ENCODE results near the gene TNFRSF25.
"Not testable (repeated sequence)": the region's sequence is repeated elsewhere in the genome, so short reads cannot be mapped to it uniquely, and the experiment has no call there.

TNFRSF25 gene

DNA sequence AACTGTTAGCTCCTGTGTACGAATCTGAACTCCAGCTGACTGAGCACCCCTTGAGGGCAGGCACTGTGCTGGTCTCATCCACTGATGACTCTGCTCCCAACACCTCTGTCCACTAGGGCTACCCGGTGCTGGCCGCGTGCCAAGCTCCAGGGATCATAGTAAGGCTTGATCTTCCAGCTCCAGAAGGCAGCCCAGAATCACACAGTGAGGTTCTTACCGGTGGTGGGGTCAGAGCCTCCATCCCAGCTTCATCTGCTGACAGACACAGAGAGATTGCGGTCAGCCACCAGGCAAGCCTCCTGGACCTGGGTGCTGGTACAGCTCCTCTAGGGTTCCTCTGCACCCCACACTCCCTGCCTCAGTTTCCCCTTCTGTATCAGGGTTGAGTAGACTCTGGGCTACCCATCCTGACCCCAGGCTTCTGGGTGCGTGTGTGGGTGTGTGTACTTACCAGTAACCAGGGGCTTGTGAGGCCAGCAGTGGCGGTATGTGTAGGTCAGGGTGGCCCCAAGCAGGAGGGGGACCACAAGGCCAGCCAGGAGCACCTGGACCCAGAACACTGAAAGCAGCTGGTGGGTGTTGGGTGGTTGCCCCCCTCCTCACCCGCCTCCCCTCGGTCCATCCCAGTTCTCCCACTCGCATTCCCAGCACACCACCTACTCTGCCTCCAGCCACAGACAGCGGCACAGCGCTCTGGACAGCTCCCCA, 3.4 kb downstream of the TNFRSF25 start:
- DNase-seq (ENCODE audit: insufficient read length) (no peak), FAIRE-seq (no peak)
- no peak for TF ChIP-seq TAF1 (IDR thresholded peaks at IDR 0.05; ENCODE audit: borderline replicate concordance, low read depth, low read length)

DNA sequence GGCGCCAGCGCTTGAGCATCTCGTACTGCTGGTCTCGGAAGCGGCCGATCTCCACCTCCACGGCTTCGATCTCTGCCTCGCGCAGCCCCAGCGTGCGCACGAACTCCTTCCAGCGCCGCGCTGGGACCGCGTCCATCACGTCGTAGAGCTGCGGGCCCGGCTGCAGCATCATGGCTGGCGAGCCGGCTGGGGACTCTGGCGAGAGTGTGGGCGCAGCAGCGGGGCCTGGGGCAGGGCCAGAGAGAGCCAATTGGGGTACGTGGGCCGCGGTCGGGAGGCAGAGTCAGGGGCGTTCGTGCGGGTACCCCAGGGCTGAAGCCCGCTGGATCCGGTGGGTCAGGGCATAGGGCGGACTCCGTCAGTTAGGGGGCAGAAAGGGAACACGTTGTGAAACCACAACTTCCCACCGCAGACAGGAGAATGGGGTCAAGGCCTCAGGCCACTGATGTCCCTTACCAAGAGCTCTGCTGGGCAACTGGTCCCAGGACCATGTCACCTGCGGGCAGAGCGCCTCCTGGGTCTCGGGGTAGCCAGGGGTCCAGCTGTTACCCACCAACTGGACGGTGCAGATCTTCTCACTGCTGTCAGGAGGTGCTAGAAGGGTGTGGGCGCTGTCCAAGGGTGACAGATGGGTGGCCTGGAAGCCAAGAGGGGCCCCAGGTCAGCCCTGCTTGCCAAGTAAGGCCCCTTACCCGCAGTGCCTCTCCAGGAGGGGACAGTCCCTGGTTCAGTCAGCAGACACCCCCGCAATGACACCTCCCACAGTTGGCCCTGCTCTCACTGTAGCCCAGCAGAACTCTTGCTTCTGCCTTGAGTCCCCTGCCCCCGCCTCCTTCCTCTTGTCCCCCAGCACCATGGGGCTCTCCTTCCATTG, 4.2 kb downstream of the TNFRSF25 start:
- no peak for DNase-seq (ENCODE audit: insufficient read length)
- no peak for FAIRE-seq
- TF ChIP-seq TAF1 (IDR thresholded peaks at IDR 0.05; ENCODE audit: borderline replicate concordance, low read depth, low read length) (no peak), POLR2A (IDR thresholded peaks at IDR 0.05; ENCODE audit: low read depth, low read length) (no peak), POLR2AphosphoS5 (IDR thresholded peaks at IDR 0.05; ENCODE audit: low read depth, low read length) (no peak)

DNA sequence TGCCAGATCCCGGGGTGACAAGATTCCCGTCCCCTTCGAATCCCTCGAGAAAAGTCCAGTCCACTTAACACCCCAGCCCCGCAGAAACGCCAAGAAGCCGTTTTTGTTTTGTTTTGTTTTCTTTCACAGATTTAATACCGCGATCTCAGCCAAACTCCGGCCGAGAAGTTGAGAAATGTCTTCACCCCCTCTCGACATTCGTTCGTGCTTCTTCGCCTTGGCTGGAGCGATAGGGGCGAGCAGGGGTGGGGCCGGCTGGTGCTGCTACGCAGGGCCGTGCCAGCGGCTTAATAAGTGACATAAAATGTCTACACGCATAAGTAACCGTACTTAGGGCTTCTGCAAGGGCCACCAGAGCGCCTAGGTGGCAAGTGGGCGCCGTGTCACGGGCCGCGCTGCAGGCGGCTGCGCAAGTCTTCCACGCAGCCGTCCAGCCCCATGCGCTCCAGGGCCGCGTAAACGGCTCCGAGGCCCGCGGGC, 4.9 kb downstream of the TNFRSF25 start:
- FAIRE-seq (no peak), DNase-seq (ENCODE audit: insufficient read length) (no peak)
- TF ChIP-seq POLR2AphosphoS5 (IDR thresholded peaks at IDR 0.05; ENCODE audit: low read depth, low read length) (no peak), TAF1 (IDR thresholded peaks at IDR 0.05; ENCODE audit: borderline replicate concordance, low read depth, low read length) (no peak), POLR2A (IDR thresholded peaks at IDR 0.05; ENCODE audit: low read depth, low read length) (no peak)

DNA sequence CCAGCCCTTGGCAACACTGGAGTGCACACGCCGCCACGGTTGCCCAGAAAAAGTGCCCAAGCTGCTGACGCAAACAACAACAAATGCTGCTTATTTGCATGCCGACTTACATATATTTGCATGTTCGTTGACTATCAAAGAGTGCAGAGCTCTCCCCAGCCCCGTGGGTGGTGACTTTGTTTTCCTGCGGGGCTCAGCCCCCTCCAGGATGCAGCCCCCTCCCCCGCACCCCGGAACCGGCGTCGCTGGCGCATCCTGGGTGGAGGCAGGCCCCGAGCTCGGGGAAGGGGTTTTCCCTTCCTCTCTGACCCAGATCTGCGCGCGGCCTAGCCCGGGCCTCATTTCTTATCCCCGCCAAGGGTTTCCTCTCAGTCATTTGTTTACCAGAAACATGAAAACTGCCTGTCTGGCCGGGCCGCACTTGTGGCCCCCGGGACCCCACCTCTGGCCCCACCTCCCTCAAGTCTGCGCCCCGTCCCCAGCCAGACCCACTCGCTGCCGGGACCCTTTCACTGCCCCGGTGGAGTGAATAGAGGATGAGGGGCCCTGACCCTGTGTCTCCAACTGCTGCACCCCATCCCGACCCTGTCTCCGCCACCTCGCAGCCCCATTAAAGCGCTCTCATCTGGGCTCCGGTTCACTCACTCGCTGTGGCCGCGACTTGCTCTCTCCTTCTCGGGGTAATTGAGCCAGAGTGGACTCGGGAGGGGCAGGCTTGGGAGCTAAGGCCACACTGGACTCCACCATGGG, 5.5 kb downstream of the TNFRSF25 start:
- TF ChIP-seq POLR2AphosphoS5 (IDR thresholded peaks at IDR 0.05; ENCODE audit: low read depth, low read length) (no peak), TAF1 (IDR thresholded peaks at IDR 0.05; ENCODE audit: borderline replicate concordance, low read depth, low read length) (no peak), POLR2A (IDR thresholded peaks at IDR 0.05; ENCODE audit: low read depth, low read length) (no peak)
- FAIRE-seq, result no peak
- peak; percentile 63 for DNase-seq (ENCODE audit: insufficient read length)

DNA sequence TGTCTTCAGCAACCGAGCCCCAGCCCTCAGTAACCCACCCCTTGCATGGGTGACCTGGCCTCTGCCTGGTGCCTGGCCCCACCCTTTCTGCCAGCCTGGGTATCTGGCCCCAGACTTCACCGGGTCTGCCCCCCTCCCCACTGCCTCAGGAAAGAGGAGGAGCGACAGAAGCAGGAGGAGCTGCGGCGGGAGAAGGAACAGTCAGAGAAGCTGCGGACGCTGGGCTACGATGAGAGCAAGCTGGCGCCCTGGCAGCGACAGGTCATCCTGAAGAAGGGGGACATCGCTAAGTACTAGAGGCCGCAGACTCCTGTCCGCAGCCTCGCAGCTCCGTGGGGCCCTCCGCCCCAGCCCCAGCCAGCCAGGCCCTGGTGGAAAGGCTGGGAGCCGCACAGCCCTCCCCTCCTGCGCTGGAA, 6.1 kb downstream of the TNFRSF25 start:
- TF ChIP-seq TAF1 (IDR thresholded peaks at IDR 0.05; ENCODE audit: borderline replicate concordance, low read depth, low read length) (no peak), POLR2A (IDR thresholded peaks at IDR 0.05; ENCODE audit: low read depth, low read length) (no peak), POLR2AphosphoS5 (IDR thresholded peaks at IDR 0.05; ENCODE audit: low read depth, low read length) (no peak)
- no peak for FAIRE-seq
- no peak for DNase-seq (ENCODE audit: insufficient read length)

DNA sequence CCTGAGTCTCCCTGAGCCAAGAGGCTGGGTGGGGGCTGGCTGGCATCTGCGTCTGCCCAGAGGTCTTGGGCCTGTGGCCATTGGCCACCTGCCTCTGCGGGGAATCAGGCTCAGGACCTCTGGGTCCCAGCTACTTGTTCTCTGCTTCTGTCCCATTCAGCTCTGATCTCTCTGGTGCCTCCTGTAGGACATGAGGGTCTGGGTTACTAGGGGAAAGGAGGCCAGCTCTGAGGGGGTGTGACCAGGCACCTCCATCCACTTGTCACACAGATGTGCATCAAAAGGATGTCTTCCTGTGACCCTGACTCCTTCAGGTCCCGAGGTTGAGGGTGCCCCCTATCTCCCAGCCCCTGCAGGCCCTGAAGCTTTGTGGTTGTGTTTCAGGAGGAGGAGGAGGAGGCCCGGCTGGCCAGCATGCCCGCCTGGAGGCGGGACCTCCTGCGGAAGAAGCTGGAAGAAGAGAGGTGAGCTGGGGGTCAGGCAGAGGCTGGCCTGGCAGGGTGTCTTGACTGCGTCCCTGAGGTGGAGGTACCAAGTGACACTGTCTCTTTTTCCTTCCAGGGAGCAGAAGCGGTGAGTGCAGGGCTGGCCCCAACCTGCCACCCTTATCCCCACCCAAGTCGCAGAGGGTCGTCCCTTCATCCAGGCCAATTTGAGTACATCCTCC, 9.0 kb downstream of the TNFRSF25 start:
- FAIRE-seq (no peak), DNase-seq (ENCODE audit: insufficient read length) (no peak)
- no peak for TF ChIP-seq POLR2A (IDR thresholded peaks at IDR 0.05; ENCODE audit: low read depth, low read length)
- TF ChIP-seq POLR2AphosphoS5 (IDR thresholded peaks at IDR 0.05; ENCODE audit: low read depth, low read length), result no peak
- no peak for TF ChIP-seq TAF1 (IDR thresholded peaks at IDR 0.05; ENCODE audit: borderline replicate concordance, low read depth, low read length)

DNA sequence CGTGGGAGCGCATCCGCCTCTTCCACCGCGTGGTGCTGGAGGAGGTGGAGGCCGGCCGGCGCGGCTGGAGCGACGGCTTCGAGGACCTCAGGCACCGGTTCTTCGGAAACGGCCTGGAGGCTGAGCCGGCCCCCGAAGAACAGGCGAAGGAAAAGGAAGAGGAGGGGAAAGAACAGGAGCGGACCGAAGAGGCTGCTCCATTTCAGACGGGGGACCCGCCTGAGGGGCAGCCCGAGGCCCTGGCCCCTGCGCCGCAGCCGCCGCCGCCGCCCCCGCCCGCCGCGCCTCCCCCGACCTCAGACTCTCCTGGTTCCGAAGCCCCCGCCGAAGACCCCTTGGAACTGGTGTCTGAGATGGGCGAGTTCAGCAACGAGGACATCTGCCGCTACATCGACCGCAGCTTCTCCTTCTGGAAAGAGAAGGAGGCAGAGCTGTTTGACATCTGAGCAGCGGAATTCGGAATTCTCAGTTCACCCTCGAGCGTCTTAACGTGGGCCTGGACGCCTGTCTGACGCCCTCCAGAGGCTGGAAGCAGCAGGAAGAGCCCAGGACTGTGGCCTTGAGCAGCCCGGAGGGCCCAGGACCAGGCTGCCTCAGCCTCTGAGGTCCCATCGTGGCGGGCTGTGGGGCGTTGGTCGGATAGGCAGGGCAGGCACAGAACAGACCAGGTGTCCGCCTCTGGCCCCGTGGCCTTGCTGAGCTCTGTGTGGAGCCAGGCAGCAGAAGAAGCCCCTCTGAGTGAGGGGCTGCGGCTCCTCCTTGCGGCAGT, 10.0 kb downstream of the TNFRSF25 start:
- not testable (repeated sequence) for FAIRE-seq; DNase-seq (ENCODE audit: insufficient read length)

DNA sequence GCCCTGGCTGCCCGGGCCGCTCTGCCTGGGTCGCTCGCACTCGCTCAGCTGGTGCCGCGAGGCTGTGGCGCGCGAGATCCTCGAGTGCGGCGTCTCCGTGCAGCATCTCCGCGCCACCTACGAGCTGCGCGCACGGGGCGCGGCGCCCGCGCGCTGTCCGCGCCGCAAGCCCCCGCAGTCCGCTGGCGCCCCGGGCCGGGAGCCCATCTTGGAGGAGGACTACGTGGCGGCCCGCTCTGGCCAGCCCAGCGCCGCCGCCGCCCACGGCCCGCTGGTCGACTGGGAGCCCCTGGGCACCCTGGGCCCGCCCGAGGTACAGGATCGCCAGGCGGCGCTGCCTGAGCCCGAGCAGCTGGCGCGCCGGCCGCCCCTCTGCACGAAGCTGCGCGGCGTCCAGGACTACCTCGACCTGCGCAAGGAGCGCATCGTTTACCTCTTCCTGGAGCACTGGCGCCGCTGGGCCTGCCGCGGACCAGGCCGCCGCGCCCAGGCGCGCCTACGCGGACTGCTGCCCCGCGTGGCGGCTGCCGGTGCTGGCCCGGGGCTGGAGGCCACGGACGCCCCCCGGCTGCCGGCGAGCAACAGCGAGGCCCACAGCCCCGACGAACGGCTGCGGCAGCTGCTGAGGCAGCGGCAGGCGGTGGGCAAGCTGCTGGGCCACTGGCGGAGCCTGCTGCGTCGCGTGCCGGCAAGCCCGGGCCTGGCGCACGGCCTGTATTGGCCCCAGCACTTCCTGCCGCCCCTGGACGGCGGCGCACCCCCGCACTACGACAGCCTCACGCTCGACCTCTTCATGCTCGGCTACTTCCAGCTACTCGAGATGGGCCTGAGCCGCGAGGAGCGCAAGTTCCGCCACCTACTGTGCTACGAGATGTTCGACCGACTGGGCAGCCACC, 10.9 kb downstream of the TNFRSF25 start:
- FAIRE-seq (no peak), DNase-seq (ENCODE audit: insufficient read length) (no peak)
- TF ChIP-seq POLR2AphosphoS5 (IDR thresholded peaks at IDR 0.05; ENCODE audit: low read depth, low read length) (no peak), POLR2A (IDR thresholded peaks at IDR 0.05; ENCODE audit: low read depth, low read length) (no peak), TAF1 (IDR thresholded peaks at IDR 0.05; ENCODE audit: borderline replicate concordance, low read depth, low read length) (no peak)

DNA sequence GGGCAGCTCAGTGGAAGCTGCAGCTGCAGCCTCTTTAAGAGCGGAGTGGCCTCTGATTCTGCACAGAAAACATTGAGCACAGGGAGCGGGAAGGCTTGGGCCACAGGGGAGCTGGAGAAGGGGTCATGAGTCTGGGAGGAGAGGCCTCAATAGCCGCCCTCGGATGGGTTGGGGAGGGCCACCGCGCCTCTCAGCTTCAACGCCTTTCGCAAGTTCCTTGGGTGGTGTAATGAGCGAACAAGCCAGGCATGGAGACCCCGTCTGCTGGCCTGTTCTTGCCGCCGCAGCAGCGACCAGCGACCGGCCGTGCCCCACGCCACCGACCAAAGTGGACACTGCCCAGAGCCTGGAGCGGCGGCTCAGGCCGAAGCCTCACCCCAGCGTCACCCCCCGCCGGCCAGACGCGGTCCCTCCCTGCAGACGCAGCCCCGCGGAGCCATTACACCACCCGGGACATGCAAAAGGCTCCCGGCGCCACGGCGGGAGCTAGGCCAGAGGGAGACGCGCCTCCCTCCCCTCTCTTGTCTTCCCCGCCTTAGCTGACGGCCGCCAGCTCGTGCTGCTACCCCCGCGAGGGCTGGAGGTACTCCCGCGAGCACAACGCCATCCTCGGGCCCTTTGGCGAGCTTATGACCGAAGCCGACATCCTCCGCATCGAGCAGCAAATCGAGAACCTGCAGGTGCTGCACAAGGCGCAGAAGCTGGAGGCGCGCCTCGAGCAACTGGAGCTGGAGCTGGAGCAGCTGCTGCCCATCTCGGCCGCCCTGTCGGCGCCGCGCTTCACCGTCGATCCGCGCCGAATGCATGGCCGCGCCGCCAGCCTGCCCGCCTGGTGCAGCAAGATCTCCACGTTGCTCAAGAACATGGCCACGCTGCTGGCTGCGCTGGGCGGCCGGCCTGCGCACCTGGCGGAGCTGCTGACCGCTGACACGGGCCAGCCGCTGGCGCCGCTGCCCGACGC, 11.8 kb downstream of the TNFRSF25 start:
- not testable (repeated sequence) for DNase-seq (ENCODE audit: insufficient read length); FAIRE-seq
